ENCODE measurements around the gene TXNDC5. TPM values are rescaled to one million over a fixed set of nuclear protein-coding genes. Genes with fewer than 3 reads are reported as not detected.

TXNDC5 gene
- total RNA-seq, 1 donor from 2014 or later, result 32.9 TPM

GRCh38 chr6:7916959-7917358 lies 6.4 kb upstream of the TXNDC5 start:
- no peak for DNase-seq
- no peak for ATAC-seq
- intact Hi-C loops (cut with micrococcal nuclease), result no loop called here

GRCh38 chr6:7914991-7915789 lies 4.6 kb upstream of the TXNDC5 start:
- ATAC-seq (peak; percentile 65), DNase-seq (peak; percentile 77)
- intact Hi-C loops (cut with micrococcal nuclease), result no loop called here

GRCh38 chr6:7914311-7914710 lies 3.7 kb upstream of the TXNDC5 start:
- intact Hi-C loops (cut with micrococcal nuclease), result no loop called here
- ATAC-seq (no peak), DNase-seq (no peak)

GRCh38 chr6:7912736-7913517 lies 2.3 kb upstream of the TXNDC5 start:
- no peak for DNase-seq
- ATAC-seq, result no peak
- intact Hi-C loops (cut with micrococcal nuclease), result no loop called here

- ATAC-seq (peak; percentile 35), DNase-seq (peak; percentile 50)
- intact Hi-C loops (cut with micrococcal nuclease), result no loop called here
Measured at GRCh38 chr6:7912024-7912423, 1.4 kb upstream of the TXNDC5 start.

- intact Hi-C loops (cut with micrococcal nuclease), result no loop called here
- DNase-seq (no peak), ATAC-seq (no peak)
Measured at GRCh38 chr6:7911345-7911725, 747 bp upstream of the TXNDC5 start.

- intact Hi-C loops (cut with micrococcal nuclease), result no loop called here
- DNase-seq, result no peak
- no peak for ATAC-seq
Measured at GRCh38 chr6:7910298-7910653, 312 bp downstream of the TXNDC5 start.

GRCh38 chr6:7909323-7910276 lies 988 bp downstream of the TXNDC5 start:
- intact Hi-C loops (cut with micrococcal nuclease), result loop anchor here (10.0 kb wide), 1 partner anchor 95 kb away; no protein-coding TSS in a partner anchor
- ATAC-seq (peak; percentile 69), DNase-seq (peak; percentile 81)

- ATAC-seq (no peak), DNase-seq (no peak)
- intact Hi-C loops (cut with micrococcal nuclease), result loop anchor here (10.0 kb wide), 1 partner anchor 98 kb away; no protein-coding TSS in a partner anchor
Measured at GRCh38 chr6:7907159-7907558, 3.4 kb downstream of the TXNDC5 start.

- no peak for DNase-seq
- intact Hi-C loops (cut with micrococcal nuclease), result loop anchor here (10.0 kb wide), 1 partner anchor 98 kb away; no protein-coding TSS in a partner anchor
- no peak for ATAC-seq
Measured at GRCh38 chr6:7906741-7907140, 3.8 kb downstream of the TXNDC5 start.

- no peak for DNase-seq
- intact Hi-C loops (cut with micrococcal nuclease), result loop anchor here (10.0 kb wide), 1 partner anchor 99 kb away; no protein-coding TSS in a partner anchor
- no peak for ATAC-seq
Measured at GRCh38 chr6:7905416-7905815, 5.2 kb downstream of the TXNDC5 start.

- DNase-seq, result no peak
- intact Hi-C loops (cut with micrococcal nuclease), result loop anchor here (10.0 kb wide), 1 partner anchor 100 kb away; no protein-coding TSS in a partner anchor
- ATAC-seq, result peak; percentile 77
Measured at GRCh38 chr6:7904654-7905319, 5.8 kb downstream of the TXNDC5 start.

- intact Hi-C loops (cut with micrococcal nuclease), result loop anchor here (10.0 kb wide), 1 partner anchor 101 kb away; no protein-coding TSS in a partner anchor
Measured at GRCh38 chr6:7903673-7904072, 6.9 kb downstream of the TXNDC5 start.

GRCh38 chr6:7902867-7903266 lies 7.7 kb downstream of the TXNDC5 start:
- ATAC-seq (no peak), DNase-seq (no peak)
- intact Hi-C loops (cut with micrococcal nuclease), result loop anchor here (10.0 kb wide), 1 partner anchor 102 kb away; no protein-coding TSS in a partner anchor

More at GRCh38 chr6:7903673-7904072, 6.9 kb downstream of the TXNDC5 start:
- ATAC-seq, result peak; percentile 27
- DNase-seq, result no peak

GRCh38 chr6:7902221-7902620 lies 8.4 kb downstream of the TXNDC5 start:
- ATAC-seq (no peak), DNase-seq (no peak)
- intact Hi-C loops (cut with micrococcal nuclease), result loop anchor here (10.0 kb wide), 1 partner anchor 103 kb away; no protein-coding TSS in a partner anchor

- no peak for DNase-seq
- no peak for ATAC-seq
- intact Hi-C loops (cut with micrococcal nuclease), result loop anchor here (10.0 kb wide), 1 partner anchor 103 kb away; no protein-coding TSS in a partner anchor
Measured at GRCh38 chr6:7901780-7902179, 8.8 kb downstream of the TXNDC5 start.

- ATAC-seq, result no peak
- intact Hi-C loops (cut with micrococcal nuclease), result loop anchor here (10.0 kb wide), 1 partner anchor 104 kb away; no protein-coding TSS in a partner anchor
- no peak for DNase-seq
Measured at GRCh38 chr6:7901056-7901455, 9.5 kb downstream of the TXNDC5 start.

- DNase-seq, result no peak
- no peak for ATAC-seq
- intact Hi-C loops (cut with micrococcal nuclease), result loop anchor here (10.0 kb wide), 1 partner anchor 104 kb away; no protein-coding TSS in a partner anchor
Measured at GRCh38 chr6:7900621-7901020, 10.0 kb downstream of the TXNDC5 start.
